PC-9 (cell line): Measurements from ENCODE around the gene SSUH2. TPM values are rescaled to one million over a fixed set of nuclear protein-coding genes. Genes with fewer than 3 reads are reported as not detected.

Source experiments
- BruUV-seq: library from RNA; stranded (reverse); fragments of 400-500 nt; replicated peaks from 2 replicates; lab custom pipeline; 2021; lab: Mats Ljungman, UMichigan
- CTCF ChIA-PET: fragments of 300-600 bp; sonication (Branson Sonifier 250); formaldehyde crosslinking; loops from one replicate; lab custom pipeline; 2022; ENCODE audit warnings: antibody characterized with exemption; lab: Charles Lee
- POLR2A ChIA-PET: fragments of 300-600 bp; sonication (Branson Sonifier 250); formaldehyde crosslinking; loops from one replicate; lab custom pipeline; 2022; ENCODE audit warnings: antibody characterized with exemption; ENCODE audit not compliant: unreplicated experiment; lab: Charles Lee
- DNase-seq, 2 experiments: peaks; one replicate each; pipeline versions ENCODE4 v3.0.0 to v3.0.0-alpha.2; 2015 to 2022; ENCODE audit warnings: mixed read lengths in 1 of 2
- H2AFZ ChIP-seq: fragments of 200-600 bp; sonication (generic); 2 replicates; pipeline ENCODE4 v1.8.1; 2017; ENCODE audit warnings: antibody characterized with exemption
- H3F3A ChIP-seq: fragments of 200-600 bp; sonication (generic); 2 replicates; pipeline ENCODE4 v1.8.1; 2017; ENCODE audit warnings: antibody characterized with exemption, mild to moderate bottlenecking, low read depth; ENCODE audit not compliant: insufficient read depth
- H3K27ac ChIP-seq: fragments of 200-600 bp; sonication (generic); 2 replicates; pipeline ENCODE4 v1.6.1; 2016; ENCODE audit warnings: mixed run types
- H3K27me3 ChIP-seq: fragments of 200-600 bp; sonication (generic); 2 replicates; pipeline ENCODE4 v1.6.1; 2016; ENCODE audit warnings: low read depth, mixed run types; ENCODE audit not compliant: insufficient read depth
- H3K36me3 ChIP-seq: fragments of 200-600 bp; sonication (generic); 2 replicates; pipeline ENCODE4 v1.6.1; 2016; ENCODE audit warnings: low read depth, mixed run types
- H3K4me1 ChIP-seq: fragments of 200-600 bp; sonication (generic); replicated peaks from 2 replicates; pipeline ENCODE4 v1.6.1; 2016; ENCODE audit warnings: mixed run types; ENCODE audit not compliant: insufficient read depth
- H3K4me2 ChIP-seq: fragments of 200-600 bp; sonication (generic); 2 replicates; pipeline ENCODE4 v1.6.1; 2017; ENCODE audit warnings: mixed run types
- H3K4me3 ChIP-seq: fragments of 200-600 bp; sonication (generic); 2 replicates; pipeline ENCODE4 v1.6.1; 2016; ENCODE audit warnings: mixed run types
- H3K79me2 ChIP-seq: fragments of 200-600 bp; sonication (generic); 2 replicates; pipeline ENCODE4 v1.6.1; 2017; ENCODE audit warnings: low read depth, mixed run types
- H3K9me2 ChIP-seq: fragments of 200-600 bp; sonication (generic); 2 replicates; pipeline ENCODE4 v1.8.1; 2017; ENCODE audit warnings: mild to moderate bottlenecking; ENCODE audit not compliant: insufficient read depth
- H3K9me3 ChIP-seq: fragments of 200-600 bp; sonication (generic); 2 replicates; pipeline ENCODE4 v1.8.1; 2016; ENCODE audit warnings: low read depth; ENCODE audit not compliant: insufficient read depth
- H4K20me1 ChIP-seq: fragments of 200-600 bp; sonication (generic); 2 replicates; pipeline ENCODE4 v1.8.1; 2017; ENCODE audit not compliant: insufficient read depth
- EZH2 ChIP-seq: fragments of 200-600 bp; sonication (generic); IDR thresholded peaks from 2 replicates; pipeline ENCODE4 v1.8.0; 2017; ENCODE audit warnings: antibody characterized with exemption, low read depth
- intact Hi-C: fragments of 100-400 bp; cut with micrococcal nuclease; formaldehyde crosslinking; loops from one replicate; pipeline ENCODE4 v1.10.0; 2022; ENCODE audit not compliant: unreplicated experiment
- total RNA-seq: library from RNA; stranded (reverse); gene quantifications from 2 replicates; pipeline ENCODE4 v1.2.3, GENCODE V29; 2021
- TF ChIP-seq, protein P1 (sequence below): fragments of 200-600 bp; sonication (generic); conservative IDR thresholded peaks from 2 replicates; pipeline ENCODE4 v1.6.1; 2017; ENCODE audit warnings: mixed run types, antibody characterized with exemption, mild to moderate bottlenecking, moderate library complexity

The SSUH2 gene
- total RNA-seq, 1 experiment from 2014 or later, result 1.6 TPM

GRCh38 chr3:8637348-8637747, 7.2 kb downstream of the SSUH2 start:
- Histone ChIP-seq H3K4me2 (no peak overlapping the region), H3K79me2 (no peaks in the 10 kb centered on the region), H4K20me1 (no peaks in the 10 kb centered on the region), H3F3A (no peaks in the 10 kb centered on the region; the same call in 1 of the 2 replicates), H3K9me2 (no peaks in the 10 kb centered on the region), H3K4me3 (no peak overlapping the region), H3K27ac (no peak overlapping the region), H3K36me3 (no peaks in the 10 kb centered on the region), H2AFZ (no peak overlapping the region), H3K27me3 (no peaks in the 10 kb centered on the region), H3K4me1 (peaks cover 9% of the 10 kb centered on the region), H3K9me3 (no peaks in the 10 kb centered on the region)
- BruUV-seq, result no TSS peak
- intact Hi-C loops, result no loop called here
- TF ChIP-seq, protein P1, sequence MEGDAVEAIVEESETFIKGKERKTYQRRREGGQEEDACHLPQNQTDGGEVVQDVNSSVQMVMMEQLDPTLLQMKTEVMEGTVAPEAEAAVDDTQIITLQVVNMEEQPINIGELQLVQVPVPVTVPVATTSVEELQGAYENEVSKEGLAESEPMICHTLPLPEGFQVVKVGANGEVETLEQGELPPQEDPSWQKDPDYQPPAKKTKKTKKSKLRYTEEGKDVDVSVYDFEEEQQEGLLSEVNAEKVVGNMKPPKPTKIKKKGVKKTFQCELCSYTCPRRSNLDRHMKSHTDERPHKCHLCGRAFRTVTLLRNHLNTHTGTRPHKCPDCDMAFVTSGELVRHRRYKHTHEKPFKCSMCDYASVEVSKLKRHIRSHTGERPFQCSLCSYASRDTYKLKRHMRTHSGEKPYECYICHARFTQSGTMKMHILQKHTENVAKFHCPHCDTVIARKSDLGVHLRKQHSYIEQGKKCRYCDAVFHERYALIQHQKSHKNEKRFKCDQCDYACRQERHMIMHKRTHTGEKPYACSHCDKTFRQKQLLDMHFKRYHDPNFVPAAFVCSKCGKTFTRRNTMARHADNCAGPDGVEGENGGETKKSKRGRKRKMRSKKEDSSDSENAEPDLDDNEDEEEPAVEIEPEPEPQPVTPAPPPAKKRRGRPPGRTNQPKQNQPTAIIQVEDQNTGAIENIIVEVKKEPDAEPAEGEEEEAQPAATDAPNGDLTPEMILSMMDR, result no peak
- no peak for TF ChIP-seq EZH2
- no peak for DNase-seq
- ChIA-PET POLR2A (no interaction called here), CTCF (no interaction called here)

DNA sequence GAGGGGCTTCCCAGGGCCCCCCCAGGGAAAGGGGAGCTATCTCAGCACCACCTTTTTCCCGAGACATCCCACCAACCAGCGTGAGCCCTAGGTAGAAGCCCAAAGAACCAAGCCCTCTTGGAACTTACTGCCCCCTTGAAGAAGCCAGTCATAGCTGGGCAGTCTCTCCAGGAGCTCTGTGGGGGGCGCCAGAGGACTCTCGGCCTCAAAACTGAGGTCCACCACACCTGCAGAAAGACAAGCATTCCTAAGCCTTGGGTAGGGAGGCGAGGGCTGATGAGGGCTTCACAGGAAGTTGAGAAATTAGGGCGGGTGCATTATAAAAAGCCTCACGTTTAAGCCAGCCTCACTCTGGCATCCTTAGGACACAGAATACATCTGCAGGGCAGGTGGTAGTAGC, 9.0 kb downstream of the SSUH2 start:
- intact Hi-C loops, result no loop called here
- BruUV-seq, result no TSS peak
- POLR2A ChIA-PET, result interaction anchor here (0.5 kb wide), 1 partner anchor 99 kb away, joined by 3 read pairs; no protein-coding TSS in a partner anchor

DNA sequence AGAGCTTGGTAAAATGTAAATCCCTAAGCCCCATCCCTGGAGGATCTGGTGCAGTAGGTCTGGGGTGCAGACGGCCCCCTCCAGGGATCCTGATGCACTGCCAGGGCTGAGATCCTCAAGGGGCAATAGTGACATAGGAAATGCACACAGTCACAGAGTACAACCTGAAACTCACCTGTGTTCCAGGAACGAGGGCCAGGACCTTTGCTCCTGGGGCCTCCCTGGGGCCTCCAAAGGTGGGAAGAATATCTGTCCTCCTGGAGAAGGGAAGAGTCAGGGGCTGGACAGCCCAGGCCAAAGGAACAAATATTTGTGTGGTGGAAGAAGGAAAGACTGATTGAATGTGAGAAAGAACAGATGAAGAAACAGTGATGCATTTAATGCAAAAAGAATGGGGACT, 9.5 kb downstream of the SSUH2 start:
- CTCF ChIA-PET, result no interaction called here
- no peak for DNase-seq
- Histone ChIP-seq H3K27ac (no peak overlapping the region), H3K4me1 (peaks cover 8% of the 10 kb centered on the region), H2AFZ (no peak overlapping the region), H3K4me3 (no peak overlapping the region), H3K4me2 (no peak overlapping the region), H3F3A (no peaks in the 10 kb centered on the region; the same call in 1 of the 2 replicates), H3K27me3 (no peaks in the 10 kb centered on the region), H3K36me3 (no peaks in the 10 kb centered on the region), H4K20me1 (no peaks in the 10 kb centered on the region), H3K9me2 (no peaks in the 10 kb centered on the region), H3K79me2 (no peaks in the 10 kb centered on the region), H3K9me3 (no peaks in the 10 kb centered on the region)
- intact Hi-C loops, result no loop called here
- BruUV-seq, result no TSS peak
- POLR2A ChIA-PET, result no interaction called here
- TF ChIP-seq, protein P1, result no peak
- TF ChIP-seq EZH2, result no peak

More for the DNA sequence above, 9.0 kb downstream of the SSUH2 start:
- no peaks in the 10 kb centered on the region for H3K9me3 ChIP-seq
- no peak overlapping the region for H3K27ac ChIP-seq
- H3K4me1 ChIP-seq, result peaks cover 8% of the 10 kb centered on the region
- H3K4me2 ChIP-seq, result no peak overlapping the region
- no peaks in the 10 kb centered on the region for H3K9me2 ChIP-seq
- no peaks in the 10 kb centered on the region for H3K79me2 ChIP-seq
- H3K27me3 ChIP-seq, result no peaks in the 10 kb centered on the region
- no peak for DNase-seq
- no peak for TF ChIP-seq EZH2
- TF ChIP-seq, protein P1, result no peak; the same call in 1 of the 2 replicates
- no peak overlapping the region for H2AFZ ChIP-seq
- CTCF ChIA-PET, result no interaction called here
- H4K20me1 ChIP-seq, result no peaks in the 10 kb centered on the region
- no peaks in the 10 kb centered on the region; the same call in 1 of the 2 replicates for H3F3A ChIP-seq
- no peaks in the 10 kb centered on the region for H3K36me3 ChIP-seq
- H3K4me3 ChIP-seq, result no peak overlapping the region
